ENCODE data around the gene PTPRM.
"Not testable (repeated sequence)": the region's sequence is repeated elsewhere in the genome, so short reads cannot be mapped to it uniquely, and the experiment has no call there.

Gene PTPRM

GRCh38 chr18:8020132-8020846 is 453.2 kb downstream of the PTPRM start:
- DNase-seq, result no peak

- DNase-seq, result no peak
Measured at GRCh38 chr18:8029061-8029460, 461.9 kb downstream of the PTPRM start.

- no peak for DNase-seq
Measured at GRCh38 chr18:8029731-8030130, 462.6 kb downstream of the PTPRM start.

- no peak for DNase-seq
Measured at GRCh38 chr18:8030201-8030600, 463.1 kb downstream of the PTPRM start.

- no peak for DNase-seq
Measured at GRCh38 chr18:8031496-8031895, 464.4 kb downstream of the PTPRM start.

- no peak for DNase-seq
Measured at GRCh38 chr18:8034674-8035073, 467.6 kb downstream of the PTPRM start.

GRCh38 chr18:8036551-8036950 is 469.4 kb downstream of the PTPRM start:
- peak; percentile 31 for DNase-seq

GRCh38 chr18:8037296-8037695 is 470.2 kb downstream of the PTPRM start:
- no peak for DNase-seq

- DNase-seq, result no peak
Measured at GRCh38 chr18:8040021-8040420, 472.9 kb downstream of the PTPRM start.

GRCh38 chr18:8041526-8042111 is 474.5 kb downstream of the PTPRM start:
- DNase-seq, result no peak

GRCh38 chr18:8044004-8044403 is 476.9 kb downstream of the PTPRM start:
- DNase-seq, result no peak

GRCh38 chr18:8045160-8045883 is 478.2 kb downstream of the PTPRM start:
- DNase-seq, result no peak

GRCh38 chr18:8045884-8046281 is 478.8 kb downstream of the PTPRM start:
- no peak for DNase-seq

- no peak for DNase-seq
Measured at GRCh38 chr18:8046441-8046840, 479.3 kb downstream of the PTPRM start.

- no peak for DNase-seq
Measured at GRCh38 chr18:8049147-8049546, 482.0 kb downstream of the PTPRM start.

- DNase-seq, result no peak
Measured at GRCh38 chr18:8050616-8051329, 483.7 kb downstream of the PTPRM start.

- DNase-seq, result no peak
Measured at GRCh38 chr18:8051453-8051852, 484.3 kb downstream of the PTPRM start.

GRCh38 chr18:8052237-8052701 is 485.2 kb downstream of the PTPRM start:
- DNase-seq, result no peak

GRCh38 chr18:8056723-8057122 is 489.6 kb downstream of the PTPRM start:
- DNase-seq, result no peak

- DNase-seq, result not testable (repeated sequence)
Measured at GRCh38 chr18:8063152-8063551, 496.0 kb downstream of the PTPRM start.

GRCh38 chr18:8063733-8064132 is 496.6 kb downstream of the PTPRM start:
- no peak for DNase-seq

GRCh38 chr18:8065284-8065683 is 498.2 kb downstream of the PTPRM start:
- DNase-seq, result no peak

GRCh38 chr18:8065773-8066172 is 498.7 kb downstream of the PTPRM start:
- no peak for DNase-seq

All from NCI-H2171 (cell line).